ENCODE data around the gene PLEKHH3. TPM values are rescaled to one million over a fixed set of nuclear protein-coding genes. Genes with fewer than 3 reads are reported as not detected.

PLEKHH3 gene
- total RNA-seq, 1 donor from 2014 or later: 19.1 TPM

GRCh38 chr17:42677921-42678781 lies 1.4 kb upstream of the PLEKHH3 start:
- no peak for DNase-seq (ENCODE audit: low read depth)
- peak overlapping the region; percentile 68 for H3K4me3 ChIP-seq (ENCODE audit: low read depth, low read length)
- TF ChIP-seq CTCF (conservative IDR thresholded peaks at IDR 0.05; ENCODE audit: low read depth, low read length): no peak

- DNase-seq (ENCODE audit: low read depth): peak; percentile 89
- H3K4me3 ChIP-seq (ENCODE audit: low read depth, low read length): peak overlapping the region; percentile 96
Observed at GRCh38 chr17:42677012-42677857, 441 bp upstream of the PLEKHH3 start.

GRCh38 chr17:42675965-42676423 lies 800 bp downstream of the PLEKHH3 start:
- DNase-seq (ENCODE audit: low read depth): no peak
- peak overlapping the region; percentile 96 for H3K4me3 ChIP-seq (ENCODE audit: low read depth, low read length)
- TF ChIP-seq CTCF (conservative IDR thresholded peaks at IDR 0.05; ENCODE audit: low read depth, low read length): no peak

More at GRCh38 chr17:42677012-42677857, 441 bp upstream of the PLEKHH3 start:
- TF ChIP-seq CTCF (conservative IDR thresholded peaks at IDR 0.05; ENCODE audit: low read depth, low read length): no peak

GRCh38 chr17:42675348-42675964 lies 1.3 kb downstream of the PLEKHH3 start:
- DNase-seq (ENCODE audit: low read depth): no peak
- TF ChIP-seq CTCF (conservative IDR thresholded peaks at IDR 0.05; ENCODE audit: low read depth, low read length): no peak
- H3K4me3 ChIP-seq (ENCODE audit: low read depth, low read length): peak overlapping the region; percentile 96

GRCh38 chr17:42674755-42675347 lies 1.9 kb downstream of the PLEKHH3 start:
- no peak for TF ChIP-seq CTCF (conservative IDR thresholded peaks at IDR 0.05; ENCODE audit: low read depth, low read length)
- DNase-seq (ENCODE audit: low read depth): no peak
- H3K4me3 ChIP-seq (ENCODE audit: low read depth, low read length): peak overlapping the region; percentile 96
